Neuronal stem cell (in vitro differentiated cells): ENCODE results near the gene SFMBT1.

Experiments
- DNase-seq: peaks from one replicate; pipeline ENCODE4 v3.0.0-alpha.2; 2013; ENCODE audit warnings: low spot score
- H2AFZ ChIP-seq: one replicate; pipeline ENCODE4 v1.6.1; 2013; ENCODE audit warnings: mild to moderate bottlenecking, low read length, inconsistent platforms
- H2AK5ac ChIP-seq: 2 replicates; pipeline ENCODE4 v1.6.1; 2013; ENCODE audit warnings: low read depth, mild to moderate bottlenecking, inconsistent platforms, low read length, moderate library complexity, mixed read lengths
- H2BK120ac ChIP-seq: 2 replicates; pipeline ENCODE4 v1.6.1; 2013; ENCODE audit warnings: low read depth, mild to moderate bottlenecking, inconsistent platforms, low read length, moderate library complexity, mixed read lengths
- H2BK12ac ChIP-seq: one replicate; pipeline ENCODE4 v1.6.1; 2013; ENCODE audit warnings: low read length, inconsistent platforms
- H2BK15ac ChIP-seq: 2 replicates; pipeline ENCODE4 v1.6.1; 2013; ENCODE audit warnings: mild to moderate bottlenecking, low read length, inconsistent platforms, mixed read lengths
- H2BK5ac ChIP-seq: one replicate; pipeline ENCODE4 v1.6.1; 2013; ENCODE audit warnings: inconsistent platforms, mild to moderate bottlenecking, low read length, moderate library complexity
- H3K14ac ChIP-seq: one replicate; pipeline ENCODE4 v1.6.1; 2013; ENCODE audit warnings: low read length, inconsistent platforms
- H3K18ac ChIP-seq: 2 replicates; pipeline ENCODE4 v1.6.1; 2013; ENCODE audit warnings: low read length, inconsistent platforms
- H3K23ac ChIP-seq: 2 replicates; pipeline ENCODE4 v1.6.1; 2013; ENCODE audit warnings: low read depth, mild to moderate bottlenecking, mixed read lengths, low read length, inconsistent platforms; ENCODE audit not compliant: poor library complexity
- H3K27ac ChIP-seq: replicated peaks from 3 replicates; pipeline ENCODE4 v1.5.1; 2013; ENCODE audit warnings: low read length, inconsistent platforms
- H3K27me3 ChIP-seq, 3 experiments: 2 replicates each; pipeline ENCODE4 v1.6.1; 2013; ENCODE audit warnings: low read length in 3 of 3, mild to moderate bottlenecking in 2 of 3, inconsistent platforms in 1 of 3, low read depth in 1 of 3, mixed read lengths in 1 of 3, moderate library complexity in 1 of 3; ENCODE audit not compliant: control insufficient read depth in 3 of 3, insufficient read depth in 3 of 3
- H3K36me3 ChIP-seq, 2 donors: replicated peaks in 1 of 2; 2 replicates each; pipeline ENCODE4 v1.6.1; 2013; ENCODE audit warnings: low read length in 2 of 2; ENCODE audit not compliant: control insufficient read depth in 2 of 2, insufficient read depth in 2 of 2
- H3K4ac ChIP-seq: 2 replicates; pipeline ENCODE4 v1.6.1; 2013; ENCODE audit warnings: inconsistent platforms, mild to moderate bottlenecking, low read length, moderate library complexity
- H3K4me1 ChIP-seq, 2 donors: 1 replicate in 1 of 2; 2 replicates in 1 of 2; pipeline ENCODE4 v1.6.1; 2013; ENCODE audit warnings: low read length in 2 of 2, low read depth in 1 of 2; ENCODE audit not compliant: control insufficient read depth in 2 of 2, insufficient read depth in 1 of 2
- H3K4me2 ChIP-seq: one replicate; pipeline ENCODE4 v1.6.1; 2013; ENCODE audit warnings: mild to moderate bottlenecking, low read length, inconsistent platforms; ENCODE audit not compliant: insufficient read depth, poor library complexity, severe bottlenecking
- H3K4me3 ChIP-seq, 2 donors: 2 replicates each; pipeline ENCODE4 v1.5.1; 2013; ENCODE audit warnings: low read length in 2 of 2, mild to moderate bottlenecking in 2 of 2, inconsistent platforms in 1 of 2, moderate library complexity in 1 of 2
- H3K79me1 ChIP-seq: one replicate; pipeline ENCODE4 v1.6.1; 2013; ENCODE audit warnings: low read depth, mild to moderate bottlenecking, inconsistent platforms, low read length, moderate library complexity
- H3K9ac ChIP-seq: one replicate; pipeline ENCODE4 v1.6.1; 2013; ENCODE audit warnings: mild to moderate bottlenecking, low read depth, low read length, inconsistent platforms; ENCODE audit not compliant: poor library complexity
- H3K9me3 ChIP-seq, 2 donors: replicated peaks in 1 of 2; 2 replicates each; pipeline versions ENCODE3 to v1.6.1; 2013; ENCODE audit warnings: low read length in 2 of 2, mild to moderate bottlenecking in 2 of 2, inconsistent platforms in 1 of 2, low read depth in 1 of 2, mixed read lengths in 1 of 2, moderate library complexity in 1 of 2; ENCODE audit not compliant: control insufficient read depth in 2 of 2, insufficient read depth in 1 of 2
- H4K8ac ChIP-seq: one replicate; pipeline ENCODE4 v1.6.1; 2013; ENCODE audit warnings: low read depth, mild to moderate bottlenecking, inconsistent platforms, low read length, moderate library complexity
- H4K91ac ChIP-seq: one replicate; pipeline ENCODE4 v1.6.1; 2013; ENCODE audit warnings: low read length, low read depth, mild to moderate bottlenecking, inconsistent platforms; ENCODE audit not compliant: poor library complexity
- WGBS, 2 donors: extraction: QIAGEN DNeasy Blood & Tissue Kit; methylation state at CpG; one replicate each; pipeline ENCODE4 v1.1.7; 2013; ENCODE audit warnings: missing lambda C conversion rate in 2 of 2, mixed read lengths in 1 of 2; ENCODE audit not compliant: insufficient read length in 2 of 2, insufficient replicate concordance in 1 of 2; ENCODE audit errors: extremely low coverage in 2 of 2; 5-methylcytosine and 5-hydroxymethylcytosine counted together

The SFMBT1 gene

DNA sequence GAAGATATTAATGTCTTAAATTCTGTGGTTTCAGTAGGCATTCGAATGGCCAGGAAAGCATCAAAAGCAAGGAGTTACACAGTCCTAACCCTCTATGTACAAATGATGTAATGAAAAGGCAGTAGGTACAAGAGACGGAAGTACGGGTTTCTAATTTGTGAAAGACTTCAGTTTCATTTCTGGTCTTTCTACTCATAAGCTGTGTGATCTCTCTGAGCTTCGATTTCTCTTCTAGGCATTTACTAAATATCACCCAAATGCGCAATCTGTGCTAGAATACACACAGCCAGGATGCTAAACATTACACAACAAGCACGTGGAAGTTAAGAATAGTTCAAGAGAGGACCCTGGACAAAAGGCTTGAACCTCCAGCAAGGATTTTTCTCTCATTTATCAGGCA is 130.6 kb downstream of the SFMBT1 start:
- H3K9me3 ChIP-seq = no peaks in the 10 kb centered on the region
- no CpG with 5 or more reads among the region's 6 CpGs for WGBS, 2 donors
- H3K9ac ChIP-seq = no peak overlapping the region
- no peak overlapping the region for H2BK120ac ChIP-seq
- H2BK15ac ChIP-seq = no peak overlapping the region
- H3K14ac ChIP-seq = no peak overlapping the region
- no peaks in the 10 kb centered on the region for H3K4me1 ChIP-seq
- peaks cover 17 to 92% of the 10 kb centered on the region in 2 donors for H3K36me3 ChIP-seq
- H3K4ac ChIP-seq = no peak overlapping the region
- H3K23ac ChIP-seq = no peak overlapping the region
- H2AK5ac ChIP-seq = no peak overlapping the region
- H3K4me3 ChIP-seq = no peak overlapping the region
- H3K79me1 ChIP-seq = no peaks in the 10 kb centered on the region
- DNase-seq = no peak
- no peak overlapping the region for H4K8ac ChIP-seq
- H4K91ac ChIP-seq = no peak overlapping the region
- no peak overlapping the region for H2AFZ ChIP-seq
- H2BK5ac ChIP-seq = no peak overlapping the region
- no peak overlapping the region for H3K4me2 ChIP-seq
- no peak overlapping the region for H3K18ac ChIP-seq
- no peaks in the 10 kb centered on the region for H3K27me3 ChIP-seq
- H3K27ac ChIP-seq = no peak overlapping the region
- H2BK12ac ChIP-seq = no peak overlapping the region

DNA sequence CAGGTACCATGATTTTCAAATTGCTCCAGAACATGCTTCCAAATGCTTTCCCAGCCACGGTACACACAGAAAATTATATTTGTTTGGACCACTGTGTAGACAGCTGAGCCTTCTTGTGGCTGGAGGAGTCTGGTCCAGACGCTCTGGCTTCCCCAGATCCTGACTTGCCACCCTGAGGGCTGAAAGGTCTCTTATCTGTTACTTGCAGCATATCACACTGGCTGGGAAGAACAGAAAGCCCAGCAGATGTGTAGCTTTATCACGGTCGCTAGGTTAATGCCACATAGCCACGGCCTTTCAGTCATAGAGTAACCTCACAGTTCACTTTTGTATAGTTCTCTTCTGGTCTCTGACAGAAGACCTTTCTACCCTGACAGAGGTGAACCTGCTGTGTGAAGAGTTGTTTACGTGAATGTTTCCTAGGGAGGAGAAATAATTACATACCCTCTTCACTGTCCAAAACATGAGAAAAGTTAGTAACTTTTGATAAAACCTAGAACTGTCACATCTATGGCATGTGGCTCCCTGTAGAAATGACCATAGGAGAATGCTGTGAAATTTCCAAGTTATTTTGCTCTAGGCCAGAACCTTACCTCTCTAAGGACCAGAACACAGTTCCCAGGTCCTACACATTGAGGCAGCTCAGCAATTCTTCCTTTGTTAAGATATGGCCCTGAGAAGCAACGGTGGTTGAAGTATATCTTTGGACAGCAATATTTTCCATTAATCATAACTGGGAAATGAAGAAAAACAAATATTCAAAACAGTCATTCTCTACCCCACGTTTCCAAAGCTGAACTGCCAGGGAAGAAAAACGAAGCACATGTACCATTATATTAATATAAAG is 132.8 kb downstream of the SFMBT1 start:
- H3K4ac ChIP-seq = no peak overlapping the region
- peaks cover 12 to 80% of the 10 kb centered on the region in 2 donors for H3K36me3 ChIP-seq
- H4K91ac ChIP-seq = no peak overlapping the region
- H2BK5ac ChIP-seq = no peak overlapping the region
- no peak overlapping the region for H3K9ac ChIP-seq
- H3K4me2 ChIP-seq = no peak overlapping the region
- H3K18ac ChIP-seq = no peak overlapping the region
- H2AFZ ChIP-seq = no peak overlapping the region
- H3K23ac ChIP-seq = no peak overlapping the region
- WGBS, 2 donors = no CpG with 5 or more reads among the region's 9 CpGs
- no peaks in the 10 kb centered on the region for H3K27me3 ChIP-seq
- no peak overlapping the region for H2BK120ac ChIP-seq
- H3K14ac ChIP-seq = no peak overlapping the region
- no peak overlapping the region for H3K27ac ChIP-seq
- no peak overlapping the region for H2BK15ac ChIP-seq
- H2AK5ac ChIP-seq = no peak overlapping the region
- no peaks in the 10 kb centered on the region for H3K79me1 ChIP-seq
- no peaks in the 10 kb centered on the region for H3K4me1 ChIP-seq
- H2BK12ac ChIP-seq = no peak overlapping the region
- no peak overlapping the region for H3K4me3 ChIP-seq
- H4K8ac ChIP-seq = no peak overlapping the region
- no peaks in the 10 kb centered on the region for H3K9me3 ChIP-seq
- DNase-seq = no peak

DNA sequence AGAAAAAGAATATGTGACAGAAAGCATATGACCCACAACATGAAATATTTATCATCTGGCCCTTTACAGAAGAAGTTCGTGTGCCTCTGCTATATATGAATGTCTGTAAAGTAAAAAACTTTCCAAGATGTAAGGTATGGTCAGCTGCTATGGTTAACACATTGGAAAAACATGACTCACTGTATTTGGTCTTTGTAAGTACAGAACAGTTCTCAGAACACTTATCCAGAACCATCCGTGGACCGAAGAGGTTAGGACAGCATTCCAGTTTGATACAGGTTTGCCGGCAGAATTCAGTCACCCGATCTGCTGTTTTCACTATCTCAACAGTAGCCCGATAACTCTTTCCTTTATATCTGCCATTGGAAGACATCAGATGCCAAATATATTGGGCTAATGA is 135.1 kb downstream of the SFMBT1 start:
- H3K36me3 ChIP-seq = peaks cover 14 to 84% of the 10 kb centered on the region in 2 donors
- H3K27ac ChIP-seq = no peak overlapping the region
- no peak overlapping the region for H2BK12ac ChIP-seq
- H3K4me2 ChIP-seq = no peak overlapping the region
- no peaks in the 10 kb centered on the region for H3K9me3 ChIP-seq
- H3K27me3 ChIP-seq = no peaks in the 10 kb centered on the region
- H3K4me1 ChIP-seq = no peaks in the 10 kb centered on the region
- no peak overlapping the region for H2AK5ac ChIP-seq
- no peak overlapping the region for H3K9ac ChIP-seq
- H3K4me3 ChIP-seq = no peak overlapping the region
- H4K8ac ChIP-seq = no peak overlapping the region
- no peak overlapping the region for H3K18ac ChIP-seq
- H3K4ac ChIP-seq = no peak overlapping the region
- no peak overlapping the region for H3K14ac ChIP-seq
- H2AFZ ChIP-seq = no peak overlapping the region
- H4K91ac ChIP-seq = no peak overlapping the region
- H3K23ac ChIP-seq = no peak overlapping the region
- no peak for DNase-seq
- H2BK5ac ChIP-seq = no peak overlapping the region
- H2BK120ac ChIP-seq = no peak overlapping the region
- WGBS, 2 donors = no CpG with 5 or more reads among the region's 6 CpGs
- H3K79me1 ChIP-seq = no peaks in the 10 kb centered on the region
- H2BK15ac ChIP-seq = no peak overlapping the region

DNA sequence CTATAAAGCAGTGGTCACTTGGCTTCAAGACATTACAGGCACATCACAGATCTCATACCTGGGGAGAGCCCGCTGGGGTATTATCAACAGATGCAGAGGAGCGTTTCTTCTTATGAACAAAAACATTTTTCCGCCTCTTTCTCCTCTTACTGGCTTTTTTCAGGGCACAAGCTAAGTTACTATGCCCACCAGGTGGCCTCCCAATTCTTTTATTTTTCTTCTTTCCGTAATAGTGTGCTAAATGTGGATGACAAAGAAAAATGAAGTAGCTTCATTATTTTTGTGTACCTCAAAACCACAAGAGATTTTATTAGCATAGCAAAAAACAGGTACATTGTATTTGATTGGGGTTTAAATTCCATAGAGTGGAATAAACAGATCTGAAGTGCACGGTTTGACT is 138.4 kb downstream of the SFMBT1 start:
- Histone ChIP-seq H3K14ac (no peak overlapping the region), H3K4me1 (no peaks in the 10 kb centered on the region), H2BK5ac (no peak overlapping the region), H3K18ac (no peak overlapping the region), H3K27ac (no peak overlapping the region), H3K9me3 (no peaks in the 10 kb centered on the region), H4K91ac (no peak overlapping the region), H3K23ac (no peak overlapping the region), H2BK12ac (no peak overlapping the region), H4K8ac (no peak overlapping the region), H3K79me1 (no peaks in the 10 kb centered on the region), H2BK120ac (no peak overlapping the region), H2AFZ (no peak overlapping the region), H3K4me3 (no peak overlapping the region), H2AK5ac (no peak overlapping the region), H3K9ac (no peak overlapping the region), H3K4me2 (no peak overlapping the region), H3K4ac (no peak overlapping the region), H2BK15ac (no peak overlapping the region), H3K27me3 (no peaks in the 10 kb centered on the region), H3K36me3 (peaks cover 6 to 84% of the 10 kb centered on the region in 2 donors)
- DNase-seq = no peak
- no CpG with 5 or more reads among the region's 5 CpGs for WGBS, 2 donors
